MM.1S (cell line): Measurements from ENCODE around the gene NTN4.

Experiments
- CTCF ChIP-seq: fragments of 300-600 bp; sonication (generic); IDR thresholded peaks from 2 replicates; pipeline ENCODE4 v1.5.1; 2016; ENCODE audit warnings: antibody characterized with exemption, low read length, mixed read lengths
- EZH2 ChIP-seq: fragments of 300-600 bp; sonication (generic); optimal IDR thresholded peaks from 2 replicates; pipeline ENCODE3; 2017; ENCODE audit warnings: low read depth, mild to moderate bottlenecking, antibody characterized with exemption, low read length, mixed read lengths

GRCh38 chr12:95815632-95816212 is 25.2 kb upstream of the NTN4 start:
- TF ChIP-seq CTCF (peak; percentile 76), EZH2 (no peak)
